WTC11 (cell line): Measurements from ENCODE around the gene TAF1B. TPM values are rescaled to one million over a fixed set of nuclear protein-coding genes. Genes with fewer than 3 reads are reported as not detected.
A peak's percentile ranks its signal among the peaks of the same experiment; 100 is the strongest.

Experiments used
- ATAC-seq: fragments of 200-7000 bp; cut with Tn5 transposase; 2 replicates; pipeline ENCODE4 v1.10.0; 2021; ENCODE audit warnings: mild to moderate bottlenecking, moderate library complexity
- CTCF ChIA-PET: fragments of 300-600 bp; sonication (Branson Sonifier 250); formaldehyde crosslinking; loops from one replicate; lab custom pipeline; 2021; ENCODE audit warnings: antibody characterized with exemption; lab: Charles Lee
- POLR2A ChIA-PET: fragments of 350-600 bp; sonication (Branson Sonifier 250); formaldehyde crosslinking; loops from one replicate; lab custom pipeline; 2021; ENCODE audit warnings: antibody characterized with exemption; lab: Charles Lee
- DNase-seq: peaks from one replicate; pipeline ENCODE4 v3.0.0; 2021; ENCODE audit warnings: low spot score
- H3K27ac Mint-ChIP-seq: 2 replicates; pipeline ENCODE4 v1.8.0; 2021; ENCODE audit warnings: mixed read lengths
- H3K27me3 Mint-ChIP-seq: 2 replicates; pipeline ENCODE4 v1.8.0; 2021; ENCODE audit warnings: low read depth, mild to moderate bottlenecking, moderate library complexity, mixed read lengths
- H3K36me3 Mint-ChIP-seq: 2 replicates; pipeline ENCODE4 v1.8.0; 2021; ENCODE audit warnings: mixed read lengths
- H3K4me1 Mint-ChIP-seq: 2 replicates; pipeline ENCODE4 v1.8.0; 2022; ENCODE audit warnings: mixed read lengths
- H3K4me3 Mint-ChIP-seq: 2 replicates; pipeline ENCODE4 v1.8.0; 2021; ENCODE audit warnings: mild to moderate bottlenecking, moderate library complexity, mixed read lengths
- H3K9me3 Mint-ChIP-seq: 2 replicates; pipeline ENCODE4 v1.8.0; 2021; ENCODE audit warnings: mixed read lengths
- ATF1 ChIP-seq: sonication (generic); formaldehyde crosslinking; IDR thresholded peaks from 2 replicates; pipeline ENCODE4 v1.8.1; 2023; ENCODE audit warnings: mild to moderate bottlenecking, moderate library complexity, missing genetic modification reagents
- ATF6 ChIP-seq: sonication (generic); formaldehyde crosslinking; IDR thresholded peaks from 2 replicates; pipeline ENCODE4 v1.8.1; 2023; ENCODE audit warnings: mild to moderate bottlenecking, missing genetic modification reagents
- CDX4 ChIP-seq: fragments of 250-450 bp; sonication (Bioruptor Pico); IDR thresholded peaks from 2 replicates; pipeline ENCODE4 v1.9.0; 2021; ENCODE audit warnings: moderate library complexity, mild to moderate bottlenecking, inconsistent platforms, borderline replicate concordance
- CREB1 ChIP-seq: sonication (generic); formaldehyde crosslinking; IDR thresholded peaks from 2 replicates; pipeline ENCODE4 v1.8.0; 2023; ENCODE audit warnings: mild to moderate bottlenecking, missing genetic modification reagents
- E2F5 ChIP-seq: sonication (generic); formaldehyde crosslinking; IDR thresholded peaks from 2 replicates; pipeline ENCODE4 v1.8.1; 2022; ENCODE audit warnings: mild to moderate bottlenecking, moderate library complexity, missing genetic modification reagents
- ESRRA ChIP-seq: sonication (generic); formaldehyde crosslinking; IDR thresholded peaks from 2 replicates; pipeline ENCODE4 v1.8.1; 2022; ENCODE audit warnings: mild to moderate bottlenecking, missing genetic modification reagents, borderline replicate concordance
- ETV6 ChIP-seq: sonication (generic); formaldehyde crosslinking; IDR thresholded peaks from 2 replicates; pipeline ENCODE4 v1.8.1; 2022; ENCODE audit warnings: mild to moderate bottlenecking, missing genetic modification reagents
- FOXJ3 ChIP-seq: sonication (generic); formaldehyde crosslinking; IDR thresholded peaks from 2 replicates; pipeline ENCODE4 v1.9.0; 2021; ENCODE audit warnings: missing genetic modification reagents, mild to moderate bottlenecking, borderline replicate concordance
- GABPB1 ChIP-seq: sonication (generic); formaldehyde crosslinking; IDR thresholded peaks from 2 replicates; pipeline ENCODE4 v1.8.1; 2023; ENCODE audit warnings: mild to moderate bottlenecking, missing genetic modification reagents
- HMGA2 ChIP-seq: fragments of 250-450 bp; sonication (Bioruptor Pico); IDR thresholded peaks from 2 replicates; pipeline ENCODE4 v1.4.0; 2021; ENCODE audit warnings: mild to moderate bottlenecking, moderate library complexity
- JAZF1 ChIP-seq: fragments of 250-450 bp; sonication (Bioruptor Pico); IDR thresholded peaks from 2 replicates; pipeline ENCODE4 v1.9.0; 2021; ENCODE audit warnings: moderate library complexity, mild to moderate bottlenecking, inconsistent platforms
- NR1H2 ChIP-seq: sonication (generic); formaldehyde crosslinking; IDR thresholded peaks from 2 replicates; pipeline ENCODE4 v1.9.0; 2021; ENCODE audit warnings: mild to moderate bottlenecking, moderate library complexity, missing genetic modification reagents
- NR2C2 ChIP-seq: sonication (generic); formaldehyde crosslinking; IDR thresholded peaks from 2 replicates; pipeline ENCODE4 v1.8.0; 2022; ENCODE audit warnings: mild to moderate bottlenecking, missing genetic modification reagents
- SOX15 ChIP-seq: fragments of 250-450 bp; sonication (Bioruptor Pico); IDR thresholded peaks from 2 replicates; pipeline ENCODE4 v1.9.0; 2021; ENCODE audit warnings: mild to moderate bottlenecking
- SP1 ChIP-seq: sonication (generic); formaldehyde crosslinking; conservative IDR thresholded peaks from 2 replicates; pipeline ENCODE4 v1.8.1; 2022; ENCODE audit warnings: missing genetic modification reagents
- TP53 ChIP-seq: sonication (generic); formaldehyde crosslinking; IDR thresholded peaks from 2 replicates; pipeline ENCODE4 v1.8.1; 2023; ENCODE audit warnings: mild to moderate bottlenecking, missing genetic modification reagents
- USF2 ChIP-seq: sonication (generic); formaldehyde crosslinking; IDR thresholded peaks from 2 replicates; pipeline ENCODE4 v1.8.1; 2023; ENCODE audit warnings: mild to moderate bottlenecking, missing genetic modification reagents, moderate library complexity
- ZBTB21 ChIP-seq: sonication (generic); formaldehyde crosslinking; IDR thresholded peaks from 2 replicates; pipeline ENCODE4 v1.8.1; 2023; ENCODE audit warnings: mild to moderate bottlenecking, missing genetic modification reagents, borderline replicate concordance
- ZMAT4 ChIP-seq: fragments of 250-450 bp; sonication (Bioruptor Pico); IDR thresholded peaks from 2 replicates; pipeline ENCODE4 v1.9.0; 2021; ENCODE audit warnings: mild to moderate bottlenecking
- ZSCAN18 ChIP-seq: fragments of 250-450 bp; sonication (Bioruptor Pico); IDR thresholded peaks from 2 replicates; pipeline ENCODE4 v2.1.2; 2022; ENCODE audit warnings: mild to moderate bottlenecking, moderate library complexity
- total RNA-seq: library from RNA; stranded (reverse); gene quantifications from 3 replicates; pipeline ENCODE4 v1.2.3, GENCODE V29; 2021

The TAF1B gene
- total RNA-seq, 1 experiment from 2014 or later, result 28.8 TPM

- Mint-ChIP-seq H3K9me3 (no peaks in the 10 kb centered on the region), H3K36me3 (no peaks in the 10 kb centered on the region), H3K27ac (no peak overlapping the region), H3K4me1 (peaks cover 7% of the 10 kb centered on the region), H3K4me3 (no peak overlapping the region), H3K27me3 (no peaks in the 10 kb centered on the region)
- peak; percentile 64 for TF ChIP-seq GABPB1 (CRISPR knock-in tag)
- TF ChIP-seq ZMAT4 (CRISPR knock-in tag), result no peak
- TF ChIP-seq ETV6, result no peak
- CTCF ChIA-PET, result no interaction called here
- no peak for ATAC-seq
- DNase-seq, result no peak
- POLR2A ChIA-PET, result no interaction called here
Measured at GRCh38 chr2:9805435-9806297, 37.6 kb upstream of the TAF1B start.

GRCh38 chr2:9806298-9806610 lies 37.0 kb upstream of the TAF1B start:
- no peaks in the 10 kb centered on the region for H3K9me3 Mint-ChIP-seq
- ATAC-seq, result no peak
- H3K36me3 Mint-ChIP-seq, result no peaks in the 10 kb centered on the region
- TF ChIP-seq USF2 (CRISPR knock-in tag) (no peak), JAZF1 (CRISPR knock-in tag) (no peak), NR2C2 (CRISPR knock-in tag) (no peak), SP1 (no peak), TP53 (no peak), ATF6 (CRISPR knock-in tag) (no peak), FOXJ3 (CRISPR knock-in tag) (no peak), HMGA2 (CRISPR knock-in tag) (no peak)
- TF ChIP-seq, all 79 proteins: peak for 0
- POLR2A ChIA-PET, result no interaction called here
- H3K27me3 Mint-ChIP-seq, result no peaks in the 10 kb centered on the region
- H3K4me3 Mint-ChIP-seq, result no peak overlapping the region
- H3K4me1 Mint-ChIP-seq, result peaks cover 6% of the 10 kb centered on the region
- CTCF ChIA-PET, result no interaction called here
- DNase-seq, result no peak
- no peak overlapping the region for H3K27ac Mint-ChIP-seq

GRCh38 chr2:9806656-9807055 lies 36.6 kb upstream of the TAF1B start:
- no peak overlapping the region for H3K4me3 Mint-ChIP-seq
- ChIA-PET POLR2A (no interaction called here), CTCF (no interaction called here)
- no peaks in the 10 kb centered on the region for H3K36me3 Mint-ChIP-seq
- no peak for TF ChIP-seq FOXJ3 (CRISPR knock-in tag)
- no peak for TF ChIP-seq NR1H2 (CRISPR knock-in tag)
- TF ChIP-seq ZSCAN18 (CRISPR knock-in tag), result no peak
- no peak for TF ChIP-seq ATF6 (CRISPR knock-in tag)
- no peak for TF ChIP-seq HMGA2 (CRISPR knock-in tag)
- no peak for TF ChIP-seq ESRRA
- no peak for TF ChIP-seq E2F5 (CRISPR knock-in tag)
- TF ChIP-seq CREB1 (CRISPR knock-in tag), result no peak
- TF ChIP-seq SOX15 (CRISPR knock-in tag), result no peak
- TF ChIP-seq ATF1, result no peak
- no peak for TF ChIP-seq ZBTB21
- no peak for TF ChIP-seq CDX4 (CRISPR knock-in tag)
- H3K4me1 Mint-ChIP-seq, result peaks cover 2% of the 10 kb centered on the region
- no peak overlapping the region for H3K27ac Mint-ChIP-seq
- ATAC-seq, result no peak
- no peaks in the 10 kb centered on the region for H3K27me3 Mint-ChIP-seq
- DNase-seq, result no peak
- no peaks in the 10 kb centered on the region for H3K9me3 Mint-ChIP-seq
